PC-3 (cell line): Measurements from ENCODE around the gene HYDIN.

ENCODE experiments used
- CTCF ChIP-seq: fragments of 300-600 bp; sonication (generic); conservative IDR thresholded peaks from 2 replicates; pipeline ENCODE4 v1.5.1; 2017; ENCODE audit warnings: antibody characterized with exemption, low read depth, mild to moderate bottlenecking, low read length
- EZH2 ChIP-seq: fragments of 300-600 bp; sonication (generic); IDR thresholded peaks from one replicate; pipeline ENCODE4 v1.6.1; 2017; ENCODE audit warnings: antibody characterized with exemption, mild to moderate bottlenecking, low read length; ENCODE audit not compliant: unreplicated experiment
- EZH2phosphoT487 ChIP-seq: fragments of 300-600 bp; sonication (generic); IDR thresholded peaks from 2 replicates; pipeline ENCODE4 v1.6.1; 2018; ENCODE audit warnings: mild to moderate bottlenecking, antibody characterized with exemption, low read length, borderline replicate concordance

- TF ChIP-seq EZH2 (no peak), CTCF (no peak), EZH2phosphoT487 (no peak)
These were observed 441.6 kb downstream of the HYDIN start for GRCh38 chr16:70788668-70789594.
